HG02623 (cell line): Measurements from ENCODE around the gene ARL2.
A peak's percentile ranks its signal among the peaks of the same experiment; 100 is the strongest.
"Not testable (repeated sequence)": the region's sequence is repeated elsewhere in the genome, so short reads cannot be mapped to it uniquely, and the experiment has no call there.

ENCODE experiments used
- ATAC-seq: cut with Tn5 transposase; IDR thresholded peaks from one replicate; pipeline ENCODE4 v1.9.1; 2021; ENCODE audit warnings: moderate library complexity; ENCODE audit not compliant: unreplicated experiment

Gene ARL2

GRCh38 chr11:65013888-65014725 is at the start of gene ARL2:
Gene ARL2, plus strand, starts transcription at chr11:65014160. Its CDS starts 48 bp downstream, at chr11:65014208.
- ATAC-seq, result peak; percentile 59

DNA sequence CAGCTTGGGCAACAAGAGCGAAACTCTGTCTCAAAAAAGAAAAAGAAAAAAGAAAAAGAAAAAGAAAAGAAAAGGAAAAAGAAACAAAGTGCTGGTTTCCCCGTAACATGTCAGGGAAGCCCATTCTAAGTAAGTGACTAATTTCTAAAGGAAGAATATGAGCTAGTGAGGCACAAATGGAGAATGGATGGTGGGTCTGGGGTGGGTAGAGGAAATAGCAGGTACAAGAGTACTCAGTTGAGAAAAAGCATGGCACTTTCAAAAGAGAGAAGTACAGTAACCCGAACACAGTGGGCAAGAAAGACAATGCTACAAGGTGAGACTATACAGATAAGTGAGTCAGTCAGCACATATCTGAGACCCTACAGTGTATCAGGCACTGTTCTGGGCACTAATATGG is 46.6 kb upstream of the ARL2 start:
- no peak for ATAC-seq

DNA sequence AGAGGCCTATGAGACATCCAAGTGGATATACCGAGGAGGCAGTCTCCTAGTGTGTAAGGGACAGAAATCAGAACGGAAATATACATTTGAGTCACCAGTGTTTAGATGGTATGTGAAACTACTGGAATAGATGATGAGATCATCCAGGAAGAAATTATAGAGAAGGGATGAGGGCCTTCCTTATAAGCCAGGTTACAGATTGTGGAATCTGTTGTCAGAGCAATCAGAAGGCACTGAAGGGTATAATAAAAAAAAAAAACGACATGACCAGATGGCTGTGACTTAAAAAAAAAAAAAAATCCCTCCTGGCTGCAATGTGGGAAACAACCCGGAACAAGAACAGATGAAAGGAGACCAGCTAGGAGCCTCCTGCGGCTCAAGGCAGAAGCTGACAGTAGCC is 44.8 kb upstream of the ARL2 start:
- no peak for ATAC-seq

DNA sequence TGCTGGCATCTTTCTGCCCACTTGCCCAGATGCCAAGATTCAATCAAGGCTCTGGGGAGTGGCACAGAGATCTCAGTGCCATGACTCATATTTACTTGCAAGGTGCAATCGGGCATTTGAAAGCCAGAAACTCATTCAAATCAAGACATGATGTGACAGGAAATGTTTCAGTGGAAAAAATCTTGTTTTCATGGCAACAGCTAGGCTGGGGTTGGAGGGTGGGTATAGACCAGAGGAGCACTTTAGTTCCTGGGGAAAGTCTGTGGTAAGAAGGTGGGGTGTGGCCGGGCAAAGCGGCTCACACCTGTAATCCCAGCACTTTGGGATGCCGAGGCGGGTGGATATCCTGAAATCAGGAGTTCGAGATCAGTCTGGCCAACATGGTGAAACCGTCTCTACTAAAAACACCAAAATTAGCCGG is 43.2 kb upstream of the ARL2 start:
- ATAC-seq, result no peak

GRCh38 chr11:64971421-64972233 is 42.3 kb upstream of the ARL2 start, which contains the start of gene MAJIN:
Gene MAJIN, minus strand, starts transcription at chr11:64972108. Its CDS starts 12,703 bp downstream, at chr11:64959405.
- no peak for ATAC-seq

DNA sequence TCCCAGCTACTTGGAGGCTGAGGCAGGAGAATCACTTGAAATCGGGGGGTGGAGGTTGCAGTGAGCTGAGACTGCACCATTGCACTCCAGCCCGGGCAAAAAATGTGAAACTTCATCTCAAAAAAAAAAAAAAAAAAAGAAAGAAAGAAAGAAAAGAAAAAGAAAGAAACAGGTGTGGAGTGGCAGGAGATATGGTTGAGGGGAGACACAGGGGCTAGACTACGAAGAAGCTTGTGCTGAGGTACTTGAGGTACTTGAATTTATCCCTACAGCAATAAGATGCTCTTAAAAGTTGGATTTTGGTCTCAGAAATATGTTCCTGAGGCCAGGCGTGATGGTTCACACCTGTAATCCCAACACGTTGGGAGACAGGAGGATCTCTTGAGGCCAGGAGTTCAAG is 39.8 kb upstream of the ARL2 start:
- ATAC-seq, result no peak

DNA sequence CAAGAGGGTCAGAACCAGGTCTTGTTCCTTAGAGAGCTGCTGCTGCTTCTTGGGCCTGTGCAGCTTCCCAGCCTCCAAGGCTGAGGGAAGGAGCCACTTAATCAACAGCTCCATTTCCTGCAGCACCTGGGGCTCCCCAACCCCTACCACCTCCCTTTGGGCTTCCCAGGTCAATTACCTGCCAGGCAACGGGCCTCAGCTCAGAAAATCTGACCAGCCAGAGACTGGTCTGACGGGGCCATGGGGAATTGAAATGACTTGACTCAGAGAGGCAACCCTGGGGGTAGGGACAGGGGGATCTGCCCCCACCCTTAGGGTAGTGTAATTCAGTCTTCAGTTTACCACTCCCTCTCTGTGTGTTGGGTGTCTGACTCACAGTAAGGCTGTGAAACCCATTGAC is 37.3 kb upstream of the ARL2 start:
- no peak for ATAC-seq

DNA sequence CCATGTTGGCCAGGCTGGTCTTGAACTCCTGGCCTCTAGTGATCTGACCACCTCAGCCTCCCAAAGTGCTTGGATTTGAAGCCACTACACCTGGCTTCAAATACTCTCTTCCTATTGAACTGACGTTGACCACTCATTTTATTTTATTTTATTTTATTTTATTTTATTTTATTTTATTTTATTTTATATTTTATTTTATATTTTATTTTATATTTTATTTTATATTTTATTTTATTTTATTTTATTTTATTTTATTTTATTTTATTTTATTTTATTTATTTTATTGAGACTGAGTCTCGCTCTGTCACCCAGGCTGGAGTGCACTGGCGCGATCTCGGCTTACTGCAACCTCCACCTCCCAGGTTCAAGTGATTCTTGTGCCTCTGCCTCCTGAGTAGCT is 30.6 kb upstream of the ARL2 start:
- ATAC-seq, result not testable (repeated sequence)

GRCh38 chr11:64987998-64988854 is 25.7 kb upstream of the ARL2 start:
- ATAC-seq, result no peak

DNA sequence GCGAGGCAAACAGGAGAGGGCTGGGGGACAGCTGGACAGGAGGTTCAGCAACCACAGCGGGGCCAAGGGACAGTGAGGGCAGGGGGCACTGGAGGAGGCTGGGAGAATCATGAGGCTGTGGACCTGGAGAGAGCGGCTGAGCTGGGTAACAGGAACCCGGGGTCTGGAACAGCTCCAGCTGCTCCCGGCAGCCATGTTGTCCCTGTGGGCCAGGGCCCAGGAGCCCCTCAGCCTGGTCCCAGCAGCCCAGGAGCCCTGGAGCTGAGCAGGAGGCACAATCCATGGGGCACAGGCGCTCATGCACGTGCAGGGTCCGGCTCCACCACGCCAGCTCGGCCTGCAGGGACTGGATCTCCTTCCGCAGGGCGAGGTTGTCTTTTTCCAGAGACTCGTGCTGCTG is 24.5 kb upstream of the ARL2 start:
- no peak for ATAC-seq

GRCh38 chr11:64990222-64990923 is 23.6 kb upstream of the ARL2 start:
- ATAC-seq, result no peak

GRCh38 chr11:64994318-64994717 is 19.6 kb upstream of the ARL2 start:
- no peak for ATAC-seq

- ATAC-seq, result no peak
Measured at GRCh38 chr11:64996327-64996709, 17.6 kb upstream of the ARL2 start.

GRCh38 chr11:64996710-64997380 is 17.1 kb upstream of the ARL2 start, which contains the start of gene BATF2:
Gene BATF2, minus strand, starts transcription at chr11:64996971. Its CDS starts 57 bp downstream, at chr11:64996914.
- no peak for ATAC-seq

DNA sequence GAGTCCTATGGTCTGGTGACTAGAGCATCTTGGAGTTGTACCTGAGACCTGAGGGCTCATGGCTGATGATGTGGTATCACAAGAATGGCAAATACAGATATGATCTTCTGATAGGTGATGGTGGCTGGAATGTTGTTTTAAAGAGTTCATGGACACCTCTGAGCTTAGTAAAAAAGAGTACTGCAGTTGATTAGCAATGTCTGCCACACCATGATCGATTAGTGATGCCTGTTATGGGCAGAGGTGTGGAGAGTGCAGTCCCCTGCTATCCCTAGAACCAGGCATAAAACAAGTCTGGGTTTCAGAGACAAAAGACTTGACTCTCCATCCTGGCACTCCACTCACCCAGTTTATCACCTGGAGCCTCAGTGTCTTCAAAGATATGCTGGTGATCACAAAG is 15.8 kb upstream of the ARL2 start:
- no peak for ATAC-seq

- ATAC-seq, result no peak
Measured at GRCh38 chr11:64998690-64999431, 15.1 kb upstream of the ARL2 start.

- ATAC-seq, result no peak
Measured at GRCh38 chr11:64999478-64999877, 14.5 kb upstream of the ARL2 start.

- no peak for ATAC-seq
Measured at GRCh38 chr11:65002706-65003105, 11.3 kb upstream of the ARL2 start.

- no peak for ATAC-seq
Measured at GRCh38 chr11:65003282-65003681, 10.7 kb upstream of the ARL2 start.
